Activated naive CD8-positive, alpha-beta T cell treated with anti-CD3 and anti-CD28 coated beads, Interleukin-2, amount 50 U/mL, for 24 hours (primary cell): ENCODE data around the gene SPEM3.

Experiments used
- ATAC-seq: fragments of 150-1000 bp; cut with Tn5 transposase; one replicate; pipeline ENCODE4 v1.10.0; 2021
- DNase-seq: peaks from one replicate; pipeline ENCODE4 v3.0.0; 2021
- H3K27ac Mint-ChIP-seq: one replicate; pipeline ENCODE4 v1.8.0; 2021; ENCODE audit warnings: mild to moderate bottlenecking, mixed read lengths
- H3K27me3 Mint-ChIP-seq: one replicate; pipeline ENCODE4 v1.8.0; 2021; ENCODE audit warnings: mixed read lengths
- H3K36me3 Mint-ChIP-seq: one replicate; pipeline ENCODE4 v1.8.0; 2021; ENCODE audit warnings: low read depth, mixed read lengths
- H3K4me1 Mint-ChIP-seq: one replicate; pipeline ENCODE4 v1.8.0; 2021; ENCODE audit warnings: mixed read lengths
- H3K4me3 Mint-ChIP-seq: one replicate; pipeline ENCODE4 v1.8.0; 2021; ENCODE audit warnings: mild to moderate bottlenecking, moderate library complexity, mixed read lengths
- H3K9me3 Mint-ChIP-seq: one replicate; pipeline ENCODE4 v1.8.0; 2021; ENCODE audit warnings: mixed read lengths

SPEM3 gene

GRCh38 chr17:7408252-7408727 is 20.4 kb upstream of the SPEM3 start:
- peak; percentile 36 for DNase-seq
- H3K9me3 Mint-ChIP-seq = no peaks in the 10 kb centered on the region
- H3K27ac Mint-ChIP-seq = no peak overlapping the region
- no peak overlapping the region for H3K4me3 Mint-ChIP-seq
- peaks cover 12% of the 10 kb centered on the region for H3K4me1 Mint-ChIP-seq
- H3K36me3 Mint-ChIP-seq = no peaks in the 10 kb centered on the region
- ATAC-seq = no peak
- peaks cover 3% of the 10 kb centered on the region for H3K27me3 Mint-ChIP-seq

- Mint-ChIP-seq H3K4me3 (peak overlapping the region; percentile 10), H3K27me3 (peaks cover 3% of the 10 kb centered on the region), H3K9me3 (no peaks in the 10 kb centered on the region), H3K4me1 (peaks cover 12% of the 10 kb centered on the region), H3K36me3 (no peaks in the 10 kb centered on the region), H3K27ac (peak overlapping the region; percentile 6)
- DNase-seq (no peak), ATAC-seq (no peak)
Observed at GRCh38 chr17:7408863-7409262, 19.8 kb upstream of the SPEM3 start.

GRCh38 chr17:7409716-7410115 is 18.9 kb upstream of the SPEM3 start:
- no peak overlapping the region for H3K27ac Mint-ChIP-seq
- ATAC-seq = no peak

GRCh38 chr17:7410634-7411426 is 17.8 kb upstream of the SPEM3 start:
- no peak overlapping the region for H3K27ac Mint-ChIP-seq
- DNase-seq = no peak
- no peak for ATAC-seq
- H3K4me3 Mint-ChIP-seq = no peak overlapping the region
- H3K27me3 Mint-ChIP-seq = peaks cover 3% of the 10 kb centered on the region
- H3K9me3 Mint-ChIP-seq = no peaks in the 10 kb centered on the region
- peaks cover 7% of the 10 kb centered on the region for H3K4me1 Mint-ChIP-seq
- H3K36me3 Mint-ChIP-seq = no peaks in the 10 kb centered on the region

More at GRCh38 chr17:7409716-7410115, 18.9 kb upstream of the SPEM3 start:
- Mint-ChIP-seq H3K4me1 (peaks cover 12% of the 10 kb centered on the region), H3K27me3 (peaks cover 3% of the 10 kb centered on the region), H3K4me3 (no peak overlapping the region), H3K9me3 (no peaks in the 10 kb centered on the region), H3K36me3 (no peaks in the 10 kb centered on the region)
- DNase-seq = no peak

- DNase-seq (no peak), ATAC-seq (no peak)
- Mint-ChIP-seq H3K4me1 (peaks cover 4% of the 10 kb centered on the region), H3K4me3 (no peak overlapping the region), H3K27ac (no peak overlapping the region), H3K36me3 (no peaks in the 10 kb centered on the region), H3K27me3 (no peaks in the 10 kb centered on the region), H3K9me3 (no peaks in the 10 kb centered on the region)
Observed at GRCh38 chr17:7411427-7411750, 17.3 kb upstream of the SPEM3 start.

- Mint-ChIP-seq H3K27me3 (no peaks in the 10 kb centered on the region), H3K4me1 (peaks cover 2% of the 10 kb centered on the region), H3K36me3 (no peaks in the 10 kb centered on the region), H3K27ac (no peak overlapping the region), H3K4me3 (no peak overlapping the region), H3K9me3 (no peaks in the 10 kb centered on the region)
- DNase-seq (no peak), ATAC-seq (peak; percentile 33)
Observed at GRCh38 chr17:7413346-7413985, 15.2 kb upstream of the SPEM3 start.

- H3K4me1 Mint-ChIP-seq = no peaks in the 10 kb centered on the region
- no peak for DNase-seq
- no peaks in the 10 kb centered on the region for H3K9me3 Mint-ChIP-seq
- H3K27ac Mint-ChIP-seq = no peak overlapping the region
- no peak for ATAC-seq
- H3K36me3 Mint-ChIP-seq = no peaks in the 10 kb centered on the region
- H3K27me3 Mint-ChIP-seq = no peaks in the 10 kb centered on the region
- no peak overlapping the region for H3K4me3 Mint-ChIP-seq
Observed at GRCh38 chr17:7414837-7415236, 13.8 kb upstream of the SPEM3 start.

- Mint-ChIP-seq H3K4me1 (no peaks in the 10 kb centered on the region), H3K27ac (no peak overlapping the region), H3K27me3 (no peaks in the 10 kb centered on the region), H3K36me3 (no peaks in the 10 kb centered on the region), H3K4me3 (no peak overlapping the region), H3K9me3 (no peaks in the 10 kb centered on the region)
- no peak for DNase-seq
- ATAC-seq = no peak
Observed at GRCh38 chr17:7415784-7416183, 12.9 kb upstream of the SPEM3 start.

GRCh38 chr17:7416323-7416722 is 12.3 kb upstream of the SPEM3 start:
- Mint-ChIP-seq H3K4me3 (no peak overlapping the region), H3K27me3 (no peaks in the 10 kb centered on the region), H3K4me1 (no peaks in the 10 kb centered on the region), H3K27ac (peak overlapping the region; percentile 2), H3K36me3 (no peaks in the 10 kb centered on the region), H3K9me3 (no peaks in the 10 kb centered on the region)
- no peak for DNase-seq
- no peak for ATAC-seq

GRCh38 chr17:7417056-7417655 is 11.5 kb upstream of the SPEM3 start:
- Mint-ChIP-seq H3K27me3 (no peaks in the 10 kb centered on the region), H3K4me1 (no peaks in the 10 kb centered on the region), H3K36me3 (no peaks in the 10 kb centered on the region), H3K9me3 (no peaks in the 10 kb centered on the region), H3K27ac (no peak overlapping the region), H3K4me3 (no peak overlapping the region)
- no peak for DNase-seq
- ATAC-seq = no peak

- no peak for ATAC-seq
- no peaks in the 10 kb centered on the region for H3K36me3 Mint-ChIP-seq
Observed at GRCh38 chr17:7418472-7419152, 10.0 kb upstream of the SPEM3 start.

GRCh38 chr17:7419819-7420610 is 8.6 kb upstream of the SPEM3 start, which contains the start of gene SPEM1:
SPEM1 (plus strand) TSS chr17:7420324; CDS start chr17:7420385, 61 bp downstream.
- H3K27ac Mint-ChIP-seq = no peak within 1 kb of the TSS
- H3K4me3 Mint-ChIP-seq = no peak within 1 kb of the TSS
- H3K4me1 Mint-ChIP-seq = no peaks in the 10 kb centered on the region
- DNase-seq (no peak), ATAC-seq (no peak)
- no peaks in the 10 kb centered on the region for H3K27me3 Mint-ChIP-seq
- no peaks in the 10 kb centered on the region for H3K9me3 Mint-ChIP-seq
- no peaks in the 10 kb centered on the region for H3K36me3 Mint-ChIP-seq

More at GRCh38 chr17:7418472-7419152, 10.0 kb upstream of the SPEM3 start:
- Mint-ChIP-seq H3K4me3 (no peak overlapping the region), H3K9me3 (no peaks in the 10 kb centered on the region), H3K4me1 (no peaks in the 10 kb centered on the region), H3K27me3 (no peaks in the 10 kb centered on the region), H3K27ac (no peak overlapping the region)
- DNase-seq = no peak

- Mint-ChIP-seq H3K4me1 (no peaks in the 10 kb centered on the region), H3K36me3 (no peaks in the 10 kb centered on the region), H3K4me3 (no peak overlapping the region), H3K27ac (no peak overlapping the region), H3K27me3 (no peaks in the 10 kb centered on the region), H3K9me3 (no peaks in the 10 kb centered on the region)
- no peak for DNase-seq
- ATAC-seq = no peak
Observed at GRCh38 chr17:7421186-7421585, 7.5 kb upstream of the SPEM3 start.

GRCh38 chr17:7423679-7424078 is 5.0 kb upstream of the SPEM3 start:
- ATAC-seq (no peak), DNase-seq (no peak)
- no peaks in the 10 kb centered on the region for H3K27me3 Mint-ChIP-seq
- H3K4me1 Mint-ChIP-seq = no peaks in the 10 kb centered on the region
- no peak overlapping the region for H3K4me3 Mint-ChIP-seq
- H3K9me3 Mint-ChIP-seq = no peaks in the 10 kb centered on the region
- H3K27ac Mint-ChIP-seq = no peak overlapping the region
- no peaks in the 10 kb centered on the region for H3K36me3 Mint-ChIP-seq
